ENCODE data around the gene ERAL1.
"Not testable (repeated sequence)": the region's sequence is repeated elsewhere in the genome, so short reads cannot be mapped to it uniquely, and the experiment has no call there.

Gene ERAL1

DNA sequence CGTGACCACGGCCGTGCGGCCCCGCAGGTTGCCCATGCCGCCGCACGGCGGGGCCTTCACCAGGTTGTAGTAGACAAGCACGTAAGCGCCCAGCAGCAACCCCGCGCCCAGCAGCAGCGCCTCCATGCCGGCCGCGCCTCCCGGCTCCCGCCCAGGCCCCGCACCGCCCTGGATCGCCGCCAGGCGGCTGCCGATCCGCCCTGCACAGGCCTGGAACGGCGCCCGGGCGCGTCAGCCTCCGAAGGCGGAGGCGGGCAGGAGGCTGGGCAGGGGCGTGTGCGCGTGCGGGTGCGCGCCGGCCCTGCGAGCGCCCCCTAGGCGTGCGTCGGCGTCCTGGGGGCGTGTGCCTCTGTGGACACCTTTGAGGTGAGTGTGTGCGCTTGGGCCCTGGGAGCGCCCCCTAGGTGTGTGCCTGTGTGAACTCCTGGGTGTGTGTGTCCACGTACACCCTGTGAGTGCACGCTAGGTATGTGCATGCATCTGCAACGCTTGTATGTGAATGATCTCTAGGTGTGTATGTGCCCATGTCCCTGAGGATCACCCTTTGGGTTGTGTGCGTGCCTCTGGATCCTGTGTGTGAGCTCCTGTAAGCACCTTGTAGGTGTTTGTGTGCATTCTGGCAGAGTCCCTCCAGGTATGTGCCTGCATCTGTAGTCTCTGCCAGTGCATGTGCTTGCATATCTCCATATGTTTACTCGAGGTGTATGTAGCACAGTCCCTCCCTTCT is 48.2 kb downstream of the ERAL1 start, which contains the start of gene DHRS13:
Gene DHRS13 (minus strand): TSS at position 261 of the 727 bp plus-strand sequence. CDS start 135 bp downstream, at position 126.
- DNase-seq (ENCODE audit: low read depth in 1 of 2, low spot score in 1 of 2) = peak; percentile 91 to 96
- peak within 1 kb of the TSS; percentile 66 for H3K27ac ChIP-seq (replicated peaks)
- TF ChIP-seq POLR2AphosphoS5 (IDR thresholded peaks at IDR 0.05; ENCODE audit: low read depth) = 0 out of 2 replicates have a peak, but pooled peaks have one; percentile 31
- no peak for TF ChIP-seq SPI1 (IDR thresholded peaks at IDR 0.05; ENCODE audit: borderline replicate concordance, low read depth)
- TF ChIP-seq, protein P1, sequence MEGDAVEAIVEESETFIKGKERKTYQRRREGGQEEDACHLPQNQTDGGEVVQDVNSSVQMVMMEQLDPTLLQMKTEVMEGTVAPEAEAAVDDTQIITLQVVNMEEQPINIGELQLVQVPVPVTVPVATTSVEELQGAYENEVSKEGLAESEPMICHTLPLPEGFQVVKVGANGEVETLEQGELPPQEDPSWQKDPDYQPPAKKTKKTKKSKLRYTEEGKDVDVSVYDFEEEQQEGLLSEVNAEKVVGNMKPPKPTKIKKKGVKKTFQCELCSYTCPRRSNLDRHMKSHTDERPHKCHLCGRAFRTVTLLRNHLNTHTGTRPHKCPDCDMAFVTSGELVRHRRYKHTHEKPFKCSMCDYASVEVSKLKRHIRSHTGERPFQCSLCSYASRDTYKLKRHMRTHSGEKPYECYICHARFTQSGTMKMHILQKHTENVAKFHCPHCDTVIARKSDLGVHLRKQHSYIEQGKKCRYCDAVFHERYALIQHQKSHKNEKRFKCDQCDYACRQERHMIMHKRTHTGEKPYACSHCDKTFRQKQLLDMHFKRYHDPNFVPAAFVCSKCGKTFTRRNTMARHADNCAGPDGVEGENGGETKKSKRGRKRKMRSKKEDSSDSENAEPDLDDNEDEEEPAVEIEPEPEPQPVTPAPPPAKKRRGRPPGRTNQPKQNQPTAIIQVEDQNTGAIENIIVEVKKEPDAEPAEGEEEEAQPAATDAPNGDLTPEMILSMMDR (IDR thresholded peaks at IDR 0.05; ENCODE audit: insufficient read depth, low read length) = peak; percentile 89
- TF ChIP-seq, protein P2, sequence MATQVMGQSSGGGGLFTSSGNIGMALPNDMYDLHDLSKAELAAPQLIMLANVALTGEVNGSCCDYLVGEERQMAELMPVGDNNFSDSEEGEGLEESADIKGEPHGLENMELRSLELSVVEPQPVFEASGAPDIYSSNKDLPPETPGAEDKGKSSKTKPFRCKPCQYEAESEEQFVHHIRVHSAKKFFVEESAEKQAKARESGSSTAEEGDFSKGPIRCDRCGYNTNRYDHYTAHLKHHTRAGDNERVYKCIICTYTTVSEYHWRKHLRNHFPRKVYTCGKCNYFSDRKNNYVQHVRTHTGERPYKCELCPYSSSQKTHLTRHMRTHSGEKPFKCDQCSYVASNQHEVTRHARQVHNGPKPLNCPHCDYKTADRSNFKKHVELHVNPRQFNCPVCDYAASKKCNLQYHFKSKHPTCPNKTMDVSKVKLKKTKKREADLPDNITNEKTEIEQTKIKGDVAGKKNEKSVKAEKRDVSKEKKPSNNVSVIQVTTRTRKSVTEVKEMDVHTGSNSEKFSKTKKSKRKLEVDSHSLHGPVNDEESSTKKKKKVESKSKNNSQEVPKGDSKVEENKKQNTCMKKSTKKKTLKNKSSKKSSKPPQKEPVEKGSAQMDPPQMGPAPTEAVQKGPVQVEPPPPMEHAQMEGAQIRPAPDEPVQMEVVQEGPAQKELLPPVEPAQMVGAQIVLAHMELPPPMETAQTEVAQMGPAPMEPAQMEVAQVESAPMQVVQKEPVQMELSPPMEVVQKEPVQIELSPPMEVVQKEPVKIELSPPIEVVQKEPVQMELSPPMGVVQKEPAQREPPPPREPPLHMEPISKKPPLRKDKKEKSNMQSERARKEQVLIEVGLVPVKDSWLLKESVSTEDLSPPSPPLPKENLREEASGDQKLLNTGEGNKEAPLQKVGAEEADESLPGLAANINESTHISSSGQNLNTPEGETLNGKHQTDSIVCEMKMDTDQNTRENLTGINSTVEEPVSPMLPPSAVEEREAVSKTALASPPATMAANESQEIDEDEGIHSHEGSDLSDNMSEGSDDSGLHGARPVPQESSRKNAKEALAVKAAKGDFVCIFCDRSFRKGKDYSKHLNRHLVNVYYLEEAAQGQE (IDR thresholded peaks at IDR 0.05; ENCODE audit: insufficient replicate concordance, low read depth) = no peak
- TF ChIP-seq GABPA (IDR thresholded peaks at IDR 0.05; ENCODE audit: low read depth) = no peak
- peak within 1 kb of the TSS; percentile 66 for H3K4me3 ChIP-seq (replicated peaks; ENCODE audit: insufficient read depth, low read length)
- H3K27me3 ChIP-seq (ENCODE audit: insufficient read depth, poor library complexity, severe bottlenecking) = no peaks in the 10 kb centered on the region

DNA sequence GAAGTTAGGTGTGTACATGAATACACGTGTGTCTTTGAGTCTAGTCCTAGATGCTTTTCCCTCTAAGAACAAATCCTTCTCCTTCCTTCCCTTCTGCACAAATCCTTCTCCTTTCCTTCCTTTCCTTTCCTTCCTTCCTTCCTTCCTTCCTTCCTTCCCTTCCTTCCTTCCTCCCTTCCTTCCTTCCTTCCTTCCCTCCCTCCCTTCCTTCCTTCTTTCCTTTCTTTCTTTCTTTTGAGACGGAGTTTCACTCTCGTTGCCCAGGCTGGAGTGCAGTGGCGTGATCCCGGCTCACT is 48.7 kb downstream of the ERAL1 start:
- H3K27me3 ChIP-seq (ENCODE audit: insufficient read depth, poor library complexity, severe bottlenecking); H3K4me3 ChIP-seq (replicated peaks; ENCODE audit: insufficient read depth, low read length); DNase-seq (ENCODE audit: low read depth in 1 of 2, low spot score in 1 of 2); H3K27ac ChIP-seq (replicated peaks): not testable (repeated sequence)

DNA sequence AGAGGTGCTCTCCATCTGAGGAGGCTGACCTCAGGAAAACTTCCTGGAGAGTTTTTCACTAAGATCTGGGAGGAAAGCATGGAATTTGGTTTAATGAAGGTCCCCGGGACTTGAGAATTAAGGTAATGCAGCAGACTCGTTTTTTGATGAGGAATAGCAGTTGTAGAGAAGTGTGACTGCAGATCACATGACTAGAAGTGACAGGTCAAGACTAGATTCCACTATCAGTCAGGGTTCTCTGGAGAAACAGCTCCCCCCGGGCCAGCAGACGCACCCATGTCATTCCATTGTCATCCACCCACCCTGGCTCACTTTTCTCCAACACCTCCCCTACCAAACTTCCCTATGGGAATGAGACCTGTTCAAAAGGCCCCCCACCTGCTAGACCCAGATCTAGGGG is 50.0 kb downstream of the ERAL1 start:
- no peaks in the 10 kb centered on the region for H3K27me3 ChIP-seq (ENCODE audit: insufficient read depth, poor library complexity, severe bottlenecking)
- no peak for DNase-seq (ENCODE audit: low read depth in 1 of 2, low spot score in 1 of 2)
- TF ChIP-seq, protein P1 (IDR thresholded peaks at IDR 0.05; ENCODE audit: insufficient read depth, low read length) = no peak
- TF ChIP-seq POLR2AphosphoS5 (IDR thresholded peaks at IDR 0.05; ENCODE audit: low read depth) = 0 out of 2 replicates have a peak, but pooled peaks have one; percentile 6
- no peak for TF ChIP-seq GABPA (IDR thresholded peaks at IDR 0.05; ENCODE audit: low read depth)
- no peak overlapping the region for H3K4me3 ChIP-seq (replicated peaks; ENCODE audit: insufficient read depth, low read length)
- H3K27ac ChIP-seq (replicated peaks) = no peak overlapping the region

GRCh38 chr17:28906276-28906675 is 51.5 kb downstream of the ERAL1 start:
- DNase-seq (ENCODE audit: low read depth in 1 of 2, low spot score in 1 of 2) = no peak
- Histone ChIP-seq H3K4me3 (replicated peaks; ENCODE audit: insufficient read depth, low read length) (no peak overlapping the region), H3K27ac (replicated peaks) (no peak overlapping the region), H3K27me3 (ENCODE audit: insufficient read depth, poor library complexity, severe bottlenecking) (no peaks in the 10 kb centered on the region)
- TF ChIP-seq, protein P1 (IDR thresholded peaks at IDR 0.05; ENCODE audit: insufficient read depth, low read length) = no peak
- no peak for TF ChIP-seq SPI1 (IDR thresholded peaks at IDR 0.05; ENCODE audit: borderline replicate concordance, low read depth)
- no peak for TF ChIP-seq GABPA (IDR thresholded peaks at IDR 0.05; ENCODE audit: low read depth)
- TF ChIP-seq, protein P2 (IDR thresholded peaks at IDR 0.05; ENCODE audit: insufficient replicate concordance, low read depth) = no peak
- TF ChIP-seq POLR2AphosphoS5 (IDR thresholded peaks at IDR 0.05; ENCODE audit: low read depth) = no peak
